Right ventricle myocardium superior (tissue), 1 donor: ENCODE measurements around the gene FOXN3. TPM values are rescaled to one million over a fixed set of nuclear protein-coding genes. Genes with fewer than 3 reads are reported as not detected.

Experiments
- ATAC-seq: fragments of 200-7000 bp; cut with Tn5 transposase; one replicate; pipeline ENCODE4 v1.9.1; 2020; ENCODE audit warnings: mild to moderate bottlenecking; ENCODE audit not compliant: poor library complexity
- DNase-seq: peaks from one replicate; pipeline ENCODE4 v3.0.0-alpha.2; 2020
- intact Hi-C: fragments of 100-400 bp; cut with DNase I; formaldehyde crosslinking; loops from one replicate; pipeline ENCODE4 v1.11.2; 2022
- total RNA-seq: library from RNA; stranded (reverse); fragmentation: NEBNext Ultra II Directional; extraction: Animal tissue kit (Norgen Biotek cat#: 25700); gene quantifications from one replicate; pipeline ENCODE4 v1.2.1, GENCODE V29; 2021
- donor health status: DM: no; HTN: yes; CAD: no; lungs with severe emphysema.

Gene FOXN3
- total RNA-seq, 1 donor from 2014 or later: 122 TPM

DNA sequence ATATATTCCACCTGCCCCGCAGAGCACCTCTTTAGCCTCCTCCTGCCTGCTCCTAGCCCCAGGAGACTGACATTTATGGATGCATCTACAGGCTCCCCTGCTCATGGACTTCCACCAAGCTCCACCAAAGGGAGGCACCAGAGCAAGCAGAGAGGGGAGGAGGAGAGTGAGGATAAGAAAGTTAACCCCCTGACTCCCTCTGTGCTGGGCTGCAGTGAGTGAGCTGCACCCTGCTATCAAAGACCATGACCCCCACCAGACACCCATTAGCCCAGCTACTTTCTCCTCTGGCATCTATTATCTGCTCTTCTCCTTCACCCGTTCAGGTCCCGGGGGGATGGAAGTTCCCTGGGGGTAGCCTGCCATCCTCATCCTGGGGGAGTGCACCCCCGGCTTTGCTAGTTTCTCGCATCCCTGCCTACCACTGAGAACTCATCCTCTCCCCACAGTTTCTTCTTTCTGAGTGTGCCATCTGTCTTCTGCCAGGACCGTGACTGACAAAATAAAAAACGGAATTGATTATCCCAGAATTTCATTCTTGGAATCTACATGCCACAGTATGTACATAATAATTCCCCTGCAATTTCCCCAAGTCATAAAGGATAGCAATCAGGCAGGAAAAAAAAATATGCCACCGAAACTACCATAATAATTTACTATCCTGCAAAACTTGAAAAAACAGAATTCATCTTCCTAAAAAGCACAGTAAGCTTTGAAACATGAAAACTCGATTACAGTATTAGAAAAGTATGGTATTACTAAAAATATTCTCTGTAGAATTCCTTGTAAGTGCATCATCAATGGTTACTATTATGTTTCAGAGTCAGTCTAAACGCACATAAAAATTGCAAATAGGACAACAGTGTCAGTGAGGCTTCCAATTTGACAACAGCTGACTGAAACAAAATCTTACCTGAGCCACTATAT is 45.2 kb downstream of the FOXN3 start:
- ATAC-seq (no peak), DNase-seq (no peak)
- intact Hi-C loops: no loop called here

GRCh38 chr14:89370781-89371180 is 46.3 kb downstream of the FOXN3 start:
- DNase-seq: no peak
- intact Hi-C loops: no loop called here
- ATAC-seq: no peak

- DNase-seq (no peak), ATAC-seq (no peak)
- intact Hi-C loops: no loop called here
These were observed 46.7 kb downstream of the FOXN3 start for GRCh38 chr14:89370381-89370780.

GRCh38 chr14:89369656-89370055 is 47.4 kb downstream of the FOXN3 start:
- ATAC-seq (no peak), DNase-seq (no peak)
- intact Hi-C loops: no loop called here

- ATAC-seq (peak; percentile 7), DNase-seq (no peak)
- intact Hi-C loops: no loop called here
These were observed 48.2 kb downstream of the FOXN3 start for GRCh38 chr14:89368490-89369477.

- ATAC-seq (peak; percentile 47), DNase-seq (no peak)
- intact Hi-C loops: no loop called here
These were observed 49.3 kb downstream of the FOXN3 start for GRCh38 chr14:89367779-89368120.

- intact Hi-C loops: no loop called here
- ATAC-seq (peak; percentile 64), DNase-seq (no peak)
These were observed 49.9 kb downstream of the FOXN3 start for GRCh38 chr14:89366864-89367778.

GRCh38 chr14:89365061-89365801 is 51.8 kb downstream of the FOXN3 start:
- ATAC-seq (peak; percentile 28), DNase-seq (no peak)
- intact Hi-C loops: no loop called here

- DNase-seq (no peak), ATAC-seq (peak; percentile 47)
- intact Hi-C loops: no loop called here
These were observed 52.7 kb downstream of the FOXN3 start for GRCh38 chr14:89364316-89364715.

GRCh38 chr14:89360277-89360676 is 56.8 kb downstream of the FOXN3 start:
- DNase-seq (no peak), ATAC-seq (no peak)
- intact Hi-C loops: no loop called here

DNA sequence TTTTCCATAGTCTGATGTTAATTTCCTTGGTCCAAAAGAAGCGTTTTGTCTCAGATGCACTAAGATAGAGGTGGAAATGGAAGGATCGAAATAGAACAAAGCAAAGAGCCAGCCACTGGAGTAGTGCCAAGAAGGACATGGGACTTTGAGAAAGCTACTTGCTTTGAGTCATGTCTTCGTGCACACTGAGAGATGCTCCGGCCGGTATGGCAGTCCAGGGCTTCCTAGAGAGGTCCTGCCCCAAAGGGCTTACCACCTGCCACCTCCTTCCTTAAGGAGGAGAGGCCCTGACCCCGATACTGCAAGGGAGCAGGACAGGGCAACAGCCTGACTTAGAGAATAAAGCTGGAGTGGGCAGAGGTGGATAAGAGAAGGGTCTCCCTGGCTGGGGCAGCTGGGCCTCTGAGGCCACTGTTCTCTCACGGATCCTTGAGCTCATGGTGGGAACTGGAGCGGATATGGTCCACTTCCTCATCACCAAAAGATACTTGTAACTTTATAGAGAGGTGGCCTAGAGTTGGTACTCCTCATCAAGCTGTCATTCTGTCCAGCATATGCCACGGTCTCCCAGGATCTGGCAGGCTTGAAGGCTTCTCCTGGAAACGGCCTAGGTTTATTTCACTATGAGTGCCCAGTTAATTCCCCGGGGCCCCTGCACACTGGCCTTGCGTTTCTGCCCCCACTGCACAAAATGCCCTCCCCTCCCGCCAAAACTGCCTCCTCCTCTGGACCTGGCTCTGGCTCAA is 57.4 kb downstream of the FOXN3 start:
- DNase-seq (no peak), ATAC-seq (peak; percentile 30)
- intact Hi-C loops: no loop called here

DNA sequence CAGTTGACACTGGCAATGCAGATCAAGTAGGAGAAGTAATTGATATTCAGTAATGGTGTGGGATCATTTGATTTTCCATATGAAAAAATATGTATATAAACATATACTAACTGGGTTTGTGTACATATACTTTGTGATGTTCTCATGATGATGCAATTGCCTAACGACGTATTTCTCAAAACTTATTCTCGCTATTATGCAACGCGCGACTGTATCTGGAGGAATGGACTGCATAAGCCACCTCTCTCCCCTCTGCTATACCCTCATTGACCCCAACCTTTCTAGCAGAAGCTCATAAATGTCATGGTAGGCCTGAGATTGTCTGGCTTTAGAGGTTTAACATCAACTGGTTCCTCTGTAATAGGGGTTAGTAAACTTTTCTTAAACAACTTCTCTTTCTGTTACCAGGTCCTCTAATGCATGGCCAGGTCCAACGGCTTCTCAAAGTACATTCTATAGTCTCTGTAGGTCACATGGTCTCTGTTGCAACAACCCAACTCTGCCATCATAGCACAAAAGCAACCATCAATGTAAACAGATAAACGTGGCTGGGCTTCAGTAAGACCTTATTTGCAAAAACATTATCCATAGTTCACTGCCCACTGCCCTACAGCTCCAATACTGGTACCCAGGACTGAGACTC is 59.3 kb downstream of the FOXN3 start:
- DNase-seq (no peak), ATAC-seq (no peak)
- intact Hi-C loops: no loop called here

GRCh38 chr14:89356927-89357326 is 60.1 kb downstream of the FOXN3 start:
- DNase-seq: no peak
- ATAC-seq: peak; percentile 7
- intact Hi-C loops: no loop called here

DNA sequence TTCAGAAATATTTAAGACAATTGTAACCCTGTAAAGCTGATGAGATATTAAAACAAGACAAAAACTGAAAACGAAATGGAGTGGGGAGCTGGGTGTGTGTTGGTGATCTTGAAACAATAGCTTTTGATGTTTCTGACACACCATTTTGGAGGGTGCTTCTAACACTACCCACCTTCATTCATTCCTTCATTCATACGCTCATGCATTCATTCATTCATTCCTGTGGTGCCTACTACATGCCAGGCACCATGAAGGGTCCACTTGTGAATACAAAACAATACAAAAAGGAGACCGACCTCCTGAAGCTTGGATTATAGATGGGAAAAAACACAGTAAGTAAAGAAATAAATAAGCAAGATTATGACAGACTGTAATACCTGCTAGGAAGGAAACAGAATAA is 60.5 kb downstream of the FOXN3 start:
- no peak for ATAC-seq
- intact Hi-C loops: no loop called here
- no peak for DNase-seq

DNA sequence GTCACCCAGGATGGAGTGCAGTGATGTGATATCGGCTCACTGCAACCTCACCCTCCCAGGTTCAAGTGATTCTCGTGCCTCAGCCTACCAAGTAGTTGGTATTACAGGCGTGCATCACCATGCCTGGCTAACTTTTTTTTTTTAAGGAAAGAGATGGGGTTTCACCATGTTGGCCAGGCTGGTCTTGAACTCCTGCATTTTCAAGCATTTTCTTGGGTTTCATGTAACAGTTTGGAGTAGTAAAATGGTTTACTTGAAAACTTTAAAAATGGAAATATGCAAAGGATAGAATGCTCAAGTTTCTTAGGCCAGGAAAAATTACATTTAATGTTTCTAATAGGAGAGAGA is 63.3 kb downstream of the FOXN3 start:
- DNase-seq (no peak), ATAC-seq (no peak)
- intact Hi-C loops: no loop called here

DNA sequence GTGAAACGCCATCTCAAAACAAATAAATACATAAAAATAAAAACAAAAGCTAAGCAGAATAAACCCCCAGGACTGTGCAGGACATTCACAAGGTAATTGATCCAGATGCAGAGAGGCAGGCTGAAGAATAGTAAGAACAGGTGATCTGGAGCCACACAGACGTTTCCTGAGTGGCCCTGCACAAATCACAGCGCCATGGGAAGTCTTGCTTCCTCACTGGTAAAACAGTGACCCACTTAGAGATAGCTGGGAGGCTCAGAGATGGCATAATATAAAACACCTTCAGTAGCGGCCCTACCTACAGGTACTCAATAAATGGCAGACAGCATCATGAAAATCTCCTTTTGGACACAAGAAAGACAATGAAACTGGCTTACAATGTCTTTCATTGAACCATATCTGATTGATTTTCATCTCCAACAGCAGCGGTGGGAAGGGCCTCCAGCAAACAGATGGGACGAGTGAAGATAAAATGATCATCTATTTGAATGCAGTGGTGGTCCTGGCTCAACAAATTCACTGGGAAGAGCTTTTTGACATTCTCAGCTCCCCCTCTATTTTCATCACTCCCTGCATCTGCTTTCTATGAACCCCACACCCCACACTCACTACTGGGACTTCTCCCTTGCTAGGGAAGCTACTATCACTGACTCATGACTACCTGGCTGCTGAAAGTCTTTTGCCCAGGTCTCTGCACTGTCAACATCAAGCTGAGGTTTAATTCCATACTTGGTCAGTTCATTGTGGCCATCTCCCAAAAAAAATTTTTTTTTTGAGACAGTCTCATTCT is 63.9 kb downstream of the FOXN3 start:
- intact Hi-C loops: no loop called here
- ATAC-seq (no peak), DNase-seq (no peak)
